ENCODE data around the gene ZKSCAN1. TPM values are rescaled to one million over a fixed set of nuclear protein-coding genes. Genes with fewer than 3 reads are reported as not detected.
A peak's percentile ranks its signal among the peaks of the same experiment; 100 is the strongest.

Gene ZKSCAN1
- total RNA-seq, 1 donor = 41.3 TPM

- peaks cover under 1% of the 10 kb centered on the region for H3K4me1 ChIP-seq (ENCODE audit: insufficient read depth, low read length)
- no peaks in the 10 kb centered on the region for H3K27me3 ChIP-seq (ENCODE audit: insufficient read depth, low read length)
- H3K4me3 ChIP-seq (ENCODE audit: low read length) = no peak overlapping the region
- H3K9me3 ChIP-seq (ENCODE audit: low read depth, low read length) = peaks cover 27% of the 10 kb centered on the region
These were observed 59.4 kb downstream of the ZKSCAN1 start for GRCh38 chr7:100074841-100075240.

GRCh38 chr7:100075418-100075817 lies 60.0 kb downstream of the ZKSCAN1 start:
- Histone ChIP-seq H3K9me3 (ENCODE audit: low read depth, low read length) (peaks cover 25% of the 10 kb centered on the region), H3K4me3 (ENCODE audit: low read length) (no peak overlapping the region), H3K4me1 (ENCODE audit: insufficient read depth, low read length) (peaks cover 6% of the 10 kb centered on the region), H3K27me3 (ENCODE audit: insufficient read depth, low read length) (no peaks in the 10 kb centered on the region)

- Histone ChIP-seq H3K27me3 (ENCODE audit: insufficient read depth, low read length) (no peaks in the 10 kb centered on the region), H3K9me3 (ENCODE audit: low read depth, low read length) (peaks cover 8% of the 10 kb centered on the region)
These were observed 61.8 kb downstream of the ZKSCAN1 start for GRCh38 chr7:100077205-100077604.

GRCh38 chr7:100079024-100079560 lies 63.7 kb downstream of the ZKSCAN1 start:
- Histone ChIP-seq H3K4me3 (ENCODE audit: low read length) (no peak overlapping the region), H3K4me1 (ENCODE audit: insufficient read depth, low read length) (peaks cover 28% of the 10 kb centered on the region), H3K27me3 (ENCODE audit: insufficient read depth, low read length) (no peaks in the 10 kb centered on the region), H3K9me3 (ENCODE audit: low read depth, low read length) (no peaks in the 10 kb centered on the region)

More at GRCh38 chr7:100077205-100077604, 61.8 kb downstream of the ZKSCAN1 start:
- Histone ChIP-seq H3K4me3 (ENCODE audit: low read length) (no peak overlapping the region), H3K4me1 (ENCODE audit: insufficient read depth, low read length) (peaks cover 17% of the 10 kb centered on the region)

GRCh38 chr7:100080907-100081534 lies 65.6 kb downstream of the ZKSCAN1 start:
- Histone ChIP-seq H3K27me3 (ENCODE audit: insufficient read depth, low read length) (no peaks in the 10 kb centered on the region), H3K4me3 (ENCODE audit: low read length) (peak overlapping the region; percentile 95), H3K4me1 (ENCODE audit: insufficient read depth, low read length) (peaks cover 34% of the 10 kb centered on the region), H3K9me3 (ENCODE audit: low read depth, low read length) (no peaks in the 10 kb centered on the region)

- Histone ChIP-seq H3K9me3 (ENCODE audit: low read depth, low read length) (no peaks in the 10 kb centered on the region), H3K4me1 (ENCODE audit: insufficient read depth, low read length) (peaks cover 34% of the 10 kb centered on the region), H3K4me3 (ENCODE audit: low read length) (peak within 1 kb of the TSS; percentile 95), H3K27me3 (ENCODE audit: insufficient read depth, low read length) (no peaks in the 10 kb centered on the region)
These were observed 66.2 kb downstream of the ZKSCAN1 start, which contains the start of gene ZNF3 for GRCh38 chr7:100081535-100082102. ZNF3 (minus strand) TSS chr7:100081723; CDS start chr7:100077357, 4,366 bp downstream.

- Histone ChIP-seq H3K4me3 (ENCODE audit: low read length) (no peak overlapping the region), H3K27me3 (ENCODE audit: insufficient read depth, low read length) (no peaks in the 10 kb centered on the region), H3K4me1 (ENCODE audit: insufficient read depth, low read length) (peaks cover 36% of the 10 kb centered on the region), H3K9me3 (ENCODE audit: low read depth, low read length) (no peaks in the 10 kb centered on the region)
These were observed 67.6 kb downstream of the ZKSCAN1 start for GRCh38 chr7:100082978-100083377.

- Histone ChIP-seq H3K4me1 (ENCODE audit: insufficient read depth, low read length) (peaks cover 46% of the 10 kb centered on the region), H3K9me3 (ENCODE audit: low read depth, low read length) (no peaks in the 10 kb centered on the region), H3K4me3 (ENCODE audit: low read length) (no peak overlapping the region), H3K27me3 (ENCODE audit: insufficient read depth, low read length) (no peaks in the 10 kb centered on the region)
These were observed 70.1 kb downstream of the ZKSCAN1 start for GRCh38 chr7:100085515-100085914.

- Histone ChIP-seq H3K4me1 (ENCODE audit: insufficient read depth, low read length) (peaks cover 36% of the 10 kb centered on the region), H3K27me3 (ENCODE audit: insufficient read depth, low read length) (no peaks in the 10 kb centered on the region), H3K4me3 (ENCODE audit: low read length) (no peak overlapping the region), H3K9me3 (ENCODE audit: low read depth, low read length) (no peaks in the 10 kb centered on the region)
These were observed 71.8 kb downstream of the ZKSCAN1 start for GRCh38 chr7:100087055-100087750.

GRCh38 chr7:100088095-100088620 lies 72.8 kb downstream of the ZKSCAN1 start:
- Histone ChIP-seq H3K27me3 (ENCODE audit: insufficient read depth, low read length) (no peaks in the 10 kb centered on the region), H3K4me3 (ENCODE audit: low read length) (peak overlapping the region; percentile 86), H3K4me1 (ENCODE audit: insufficient read depth, low read length) (peaks cover 26% of the 10 kb centered on the region), H3K9me3 (ENCODE audit: low read depth, low read length) (no peaks in the 10 kb centered on the region)

- Histone ChIP-seq H3K4me1 (ENCODE audit: insufficient read depth, low read length) (peaks cover 25% of the 10 kb centered on the region), H3K9me3 (ENCODE audit: low read depth, low read length) (no peaks in the 10 kb centered on the region), H3K27me3 (ENCODE audit: insufficient read depth, low read length) (no peaks in the 10 kb centered on the region), H3K4me3 (ENCODE audit: low read length) (peak within 1 kb of the TSS; percentile 86)
These were observed 73.4 kb downstream of the ZKSCAN1 start, which contains the start of gene COPS6 for GRCh38 chr7:100088621-100089457. COPS6 (plus strand) TSS chr7:100088969; CDS start chr7:100088991, 22 bp downstream.

GRCh38 chr7:100089458-100090196 lies 74.2 kb downstream of the ZKSCAN1 start:
- Histone ChIP-seq H3K9me3 (ENCODE audit: low read depth, low read length) (no peaks in the 10 kb centered on the region), H3K4me1 (ENCODE audit: insufficient read depth, low read length) (peaks cover 25% of the 10 kb centered on the region), H3K27me3 (ENCODE audit: insufficient read depth, low read length) (no peaks in the 10 kb centered on the region), H3K4me3 (ENCODE audit: low read length) (peak overlapping the region; percentile 86)

GRCh38 chr7:100090527-100091410 lies 75.4 kb downstream of the ZKSCAN1 start:
- H3K27me3 ChIP-seq (ENCODE audit: insufficient read depth, low read length) = no peaks in the 10 kb centered on the region
- peaks cover 22% of the 10 kb centered on the region for H3K4me1 ChIP-seq (ENCODE audit: insufficient read depth, low read length)
- H3K4me3 ChIP-seq (ENCODE audit: low read length) = no peak overlapping the region
- no peaks in the 10 kb centered on the region for H3K9me3 ChIP-seq (ENCODE audit: low read depth, low read length)

Data from mononuclear cell (primary cell).